ENCODE results near the gene ZNF215. TPM values are rescaled to one million over a fixed set of nuclear protein-coding genes. Genes with fewer than 3 reads are reported as not detected.

The ZNF215 gene
- total RNA-seq, 2 donors from 2014 or later: 3.6 to 7.3 TPM

- H3K9me3 ChIP-seq: no peaks in the 10 kb centered on the region
- no peak for TF ChIP-seq CTCF (IDR thresholded peaks at IDR 0.05)
- no peak overlapping the region for H3K9ac ChIP-seq (ENCODE audit: low read depth in 2 of 2, low read length in 2 of 2)
- no peak overlapping the region for H3K27ac ChIP-seq
- H3K4me3 ChIP-seq: peak overlapping the region; percentile 63
- peak; percentile 32 for DNase-seq
- intact Hi-C loops (cut with DNase I): no loop called here
- H3K27me3 ChIP-seq: no peaks in the 10 kb centered on the region
- H3K4me1 ChIP-seq: no peaks in the 10 kb centered on the region
- no peaks in the 10 kb centered on the region for H3K36me3 ChIP-seq
Observed at GRCh38 chr11:6925636-6926207, 504 bp upstream of the ZNF215 start.

- no peak for TF ChIP-seq CTCF (IDR thresholded peaks at IDR 0.05)
- H3K4me3 ChIP-seq: peak overlapping the region; percentile 63
- H3K27me3 ChIP-seq: no peaks in the 10 kb centered on the region
- intact Hi-C loops (cut with DNase I): no loop called here
- no peaks in the 10 kb centered on the region for H3K9me3 ChIP-seq
- no peaks in the 10 kb centered on the region for H3K36me3 ChIP-seq
- H3K27ac ChIP-seq: peak overlapping the region; percentile 67
- peak overlapping the region; percentile 80 to 85 for H3K9ac ChIP-seq (ENCODE audit: low read depth in 2 of 2, low read length in 2 of 2)
- H3K4me1 ChIP-seq: no peaks in the 10 kb centered on the region
- peak; percentile 23 for DNase-seq
Observed at GRCh38 chr11:6927030-6927617, 898 bp downstream of the ZNF215 start.

GRCh38 chr11:6928916-6929315 lies 2.7 kb downstream of the ZNF215 start:
- no peak overlapping the region for H3K27ac ChIP-seq
- H3K27me3 ChIP-seq: no peaks in the 10 kb centered on the region
- H3K4me1 ChIP-seq: no peaks in the 10 kb centered on the region
- no peaks in the 10 kb centered on the region for H3K36me3 ChIP-seq
- TF ChIP-seq CTCF (IDR thresholded peaks at IDR 0.05): no peak
- no peaks in the 10 kb centered on the region for H3K9me3 ChIP-seq
- H3K4me3 ChIP-seq: no peak overlapping the region
- DNase-seq: no peak
- H3K9ac ChIP-seq (ENCODE audit: low read depth in 2 of 2, low read length in 2 of 2): no peak overlapping the region
- intact Hi-C loops (cut with DNase I): no loop called here

- intact Hi-C loops (cut with DNase I): no loop called here
- TF ChIP-seq CTCF (IDR thresholded peaks at IDR 0.05): no peak
Observed at GRCh38 chr11:6931146-6931713, 5.0 kb downstream of the ZNF215 start.

GRCh38 chr11:6932145-6932544 lies 5.9 kb downstream of the ZNF215 start:
- H3K27me3 ChIP-seq: no peaks in the 10 kb centered on the region
- H3K9ac ChIP-seq (ENCODE audit: low read depth in 2 of 2, low read length in 2 of 2): no peak overlapping the region
- intact Hi-C loops (cut with DNase I): no loop called here
- H3K4me1 ChIP-seq: no peaks in the 10 kb centered on the region
- H3K36me3 ChIP-seq: no peaks in the 10 kb centered on the region
- no peak for DNase-seq
- no peaks in the 10 kb centered on the region for H3K9me3 ChIP-seq
- no peak overlapping the region for H3K4me3 ChIP-seq
- TF ChIP-seq CTCF (IDR thresholded peaks at IDR 0.05): no peak
- H3K27ac ChIP-seq: no peak overlapping the region

More at GRCh38 chr11:6931146-6931713, 5.0 kb downstream of the ZNF215 start:
- H3K27me3 ChIP-seq: no peaks in the 10 kb centered on the region
- H3K4me1 ChIP-seq: no peaks in the 10 kb centered on the region
- DNase-seq: no peak
- no peak overlapping the region for H3K9ac ChIP-seq (ENCODE audit: low read depth in 2 of 2, low read length in 2 of 2)
- H3K9me3 ChIP-seq: no peaks in the 10 kb centered on the region
- no peak overlapping the region for H3K27ac ChIP-seq
- H3K36me3 ChIP-seq: no peaks in the 10 kb centered on the region
- no peak overlapping the region for H3K4me3 ChIP-seq
